MM.1S (cell line): ENCODE data around the gene EPS8L2.

Experiments used
- CTCF ChIP-seq: fragments of 300-600 bp; sonication (generic); IDR thresholded peaks from 2 replicates; pipeline ENCODE4 v1.5.1; 2016; ENCODE audit warnings: antibody characterized with exemption, low read length, mixed read lengths
- EZH2 ChIP-seq: fragments of 300-600 bp; sonication (generic); optimal IDR thresholded peaks from 2 replicates; pipeline ENCODE3; 2017; ENCODE audit warnings: low read depth, mild to moderate bottlenecking, antibody characterized with exemption, low read length, mixed read lengths

GRCh38 chr11:719214-720016 is 13.4 kb downstream of the EPS8L2 start:
- no peak for TF ChIP-seq CTCF
- TF ChIP-seq EZH2 = no peak
